Smooth muscle cell (in vitro differentiated cells): ENCODE measurements around the gene SVOP. TPM values are rescaled to one million over a fixed set of nuclear protein-coding genes. Genes with fewer than 3 reads are reported as not detected.
"Not testable (repeated sequence)": the region's sequence is repeated elsewhere in the genome, so short reads cannot be mapped to it uniquely, and the experiment has no call there.

ENCODE experiments used
- DNase-seq: peaks from one replicate; lab custom pipeline; 2025; ENCODE audit not compliant: unreplicated experiment; lab: John Stamatoyannopoulos, UW
- H2AFZ ChIP-seq: fragments of 200-600 bp; sonication (generic); 2 replicates; pipeline ENCODE4 v1.6.0; 2016; ENCODE audit warnings: antibody characterized with exemption, low read depth, mild to moderate bottlenecking
- H3F3A ChIP-seq: fragments of 200-600 bp; sonication (generic); 2 replicates; pipeline ENCODE4 v1.6.0; 2017; ENCODE audit warnings: antibody characterized with exemption, low read depth
- H3K27ac ChIP-seq: fragments of 200-600 bp; sonication (generic); 2 replicates; pipeline ENCODE4 v1.5.1; 2016; ENCODE audit warnings: low read depth, mild to moderate bottlenecking
- H3K27me3 ChIP-seq: fragments of 200-600 bp; sonication (generic); 2 replicates; pipeline ENCODE4 v1.6.1; 2016; ENCODE audit warnings: low read depth, mild to moderate bottlenecking
- H3K36me3 ChIP-seq: fragments of 200-600 bp; sonication (generic); 2 replicates; pipeline ENCODE4 v1.5.1; 2016; ENCODE audit warnings: low read depth
- H3K4me1 ChIP-seq: fragments of 200-600 bp; sonication (generic); 2 replicates; pipeline ENCODE4 v1.5.1; 2016; ENCODE audit warnings: low read depth
- H3K4me2 ChIP-seq: fragments of 200-600 bp; sonication (generic); 2 replicates; pipeline ENCODE4 v1.6.0; 2016; ENCODE audit warnings: mild to moderate bottlenecking
- H3K4me3 ChIP-seq: fragments of 200-600 bp; sonication (generic); 2 replicates; pipeline ENCODE4 v1.5.1; 2016; ENCODE audit warnings: mild to moderate bottlenecking
- H3K79me2 ChIP-seq: fragments of 200-600 bp; sonication (generic); 2 replicates; pipeline ENCODE4 v1.6.0; 2016; ENCODE audit warnings: low read depth, mild to moderate bottlenecking
- H3K9ac ChIP-seq: fragments of 200-600 bp; sonication (generic); 2 replicates; pipeline ENCODE4 v1.6.0; 2016; ENCODE audit warnings: low read depth
- H3K9me3 ChIP-seq: fragments of 200-600 bp; sonication (generic); replicated peaks from 2 replicates; pipeline ENCODE4 v1.5.1; 2016; ENCODE audit warnings: low read depth
- H4K20me1 ChIP-seq: fragments of 200-600 bp; sonication (generic); 2 replicates; pipeline ENCODE4 v1.6.0; 2016; ENCODE audit warnings: low read depth
- CTCF ChIP-seq: fragments of 200-600 bp; sonication (generic); IDR thresholded peaks from 2 replicates; pipeline ENCODE4 v1.5.1; 2017; ENCODE audit warnings: borderline replicate concordance, mild to moderate bottlenecking, antibody characterized with exemption; ENCODE audit not compliant: insufficient read depth, poor library complexity, severe bottlenecking
- WGBS: methylation state at CpG from one replicate; pipeline ENCODE4 v1.1.7; 2016; ENCODE audit warnings: low lambda C conversion rate; 5-methylcytosine and 5-hydroxymethylcytosine counted together
- polyA plus RNA-seq: library from polyadenylated mRNA; unstranded; fragments of >200 nt; fragmentation: Nextera tagmentation; extraction: Ambion mirVana; gene quantifications from 2 replicates; pipeline ENCODE4 v1.2.1, GENCODE V29; 2016
- total RNA-seq: library from RNA; depleted of rRNA; stranded (reverse); fragments of >200 nt; gene quantifications from 2 replicates; pipeline ENCODE4 v1.2.3, GENCODE V29; 2014

SVOP gene
- total and polyA plus RNA-seq, 2 experiments from 2014 or later: not detected

DNA sequence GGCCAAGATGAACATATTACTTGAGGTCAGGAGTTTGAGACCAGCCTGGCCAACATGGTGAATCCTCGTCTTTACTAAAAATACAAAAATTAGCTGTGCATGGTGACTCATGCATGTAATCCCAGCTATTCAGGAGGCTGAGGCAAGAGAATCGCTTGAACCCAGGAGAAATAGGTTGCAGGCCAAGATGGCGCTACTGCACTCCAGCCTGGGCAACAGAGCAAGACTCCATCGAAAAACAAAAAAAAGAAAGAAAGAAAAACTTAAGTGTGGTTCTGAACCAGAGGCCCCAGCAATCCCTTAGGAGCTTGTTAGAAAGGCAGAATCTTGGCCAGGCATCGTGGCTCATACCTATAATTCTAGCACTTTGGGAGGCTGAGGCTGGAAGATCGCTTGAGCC is 24.5 kb downstream of the SVOP start:
- no peak for DNase-seq
- TF ChIP-seq CTCF: no peak
- WGBS: 94% methylated on average over 6 of the region's 6 CpGs
- no peak overlapping the region for H3K4me2 ChIP-seq
- H3K9me3 ChIP-seq: no peaks in the 10 kb centered on the region
- no peaks in the 10 kb centered on the region for H3K79me2 ChIP-seq
- no peaks in the 10 kb centered on the region for H3K4me1 ChIP-seq
- H4K20me1 ChIP-seq: no peaks in the 10 kb centered on the region
- no peaks in the 10 kb centered on the region for H3K36me3 ChIP-seq
- no peak overlapping the region for H3K27ac ChIP-seq
- H3K27me3 ChIP-seq: no peaks in the 10 kb centered on the region
- H2AFZ ChIP-seq: no peak overlapping the region
- H3K4me3 ChIP-seq: no peak overlapping the region
- no peaks in the 10 kb centered on the region for H3F3A ChIP-seq
- H3K9ac ChIP-seq: no peak overlapping the region

GRCh38 chr12:108995370-108995992 is 25.4 kb downstream of the SVOP start:
- Histone ChIP-seq H3K79me2 (no peaks in the 10 kb centered on the region), H3K4me2 (no peak overlapping the region), H4K20me1 (no peaks in the 10 kb centered on the region), H3K27ac (no peak overlapping the region), H3K4me1 (no peaks in the 10 kb centered on the region), H3K36me3 (no peaks in the 10 kb centered on the region), H3F3A (no peaks in the 10 kb centered on the region), H2AFZ (no peak overlapping the region), H3K9me3 (no peaks in the 10 kb centered on the region), H3K9ac (no peak overlapping the region), H3K4me3 (no peak overlapping the region), H3K27me3 (no peaks in the 10 kb centered on the region)
- DNase-seq: no peak
- 95% methylated on average over 6 of the region's 6 CpGs for WGBS
- TF ChIP-seq CTCF: no peak

- H3K9ac ChIP-seq, H3K36me3 ChIP-seq, H3K79me2 ChIP-seq, H4K20me1 ChIP-seq, DNase-seq, H3K4me1 ChIP-seq, H3K4me3 ChIP-seq, H3K4me2 ChIP-seq, H3K27me3 ChIP-seq, H3K9me3 ChIP-seq, H2AFZ ChIP-seq, H3F3A ChIP-seq, H3K27ac ChIP-seq: not testable (repeated sequence)
- WGBS: 66% methylated on average over 4 of the region's 5 CpGs
These were observed 30.8 kb downstream of the SVOP start for GRCh38 chr12:108990103-108990502.

- H3K4me1 ChIP-seq: no peaks in the 10 kb centered on the region
- H3K9ac ChIP-seq: no peak overlapping the region
- H3K4me3 ChIP-seq: no peak overlapping the region
- no peaks in the 10 kb centered on the region for H3K36me3 ChIP-seq
- H3K4me2 ChIP-seq: no peak overlapping the region
- H3F3A ChIP-seq: no peaks in the 10 kb centered on the region
- H3K27me3 ChIP-seq: peaks cover 6% of the 10 kb centered on the region
- no peaks in the 10 kb centered on the region for H3K79me2 ChIP-seq
- no peak overlapping the region for H2AFZ ChIP-seq
- WGBS: 44% methylated on average over 5 of the region's 5 CpGs
- no peaks in the 10 kb centered on the region for H4K20me1 ChIP-seq
- no peak for DNase-seq
- no peak for TF ChIP-seq CTCF
- H3K27ac ChIP-seq: no peak overlapping the region
- H3K9me3 ChIP-seq: no peaks in the 10 kb centered on the region
These were observed 31.5 kb downstream of the SVOP start for GRCh38 chr12:108989376-108989775.
